ENCODE data around the gene PFKFB4.

DNA sequence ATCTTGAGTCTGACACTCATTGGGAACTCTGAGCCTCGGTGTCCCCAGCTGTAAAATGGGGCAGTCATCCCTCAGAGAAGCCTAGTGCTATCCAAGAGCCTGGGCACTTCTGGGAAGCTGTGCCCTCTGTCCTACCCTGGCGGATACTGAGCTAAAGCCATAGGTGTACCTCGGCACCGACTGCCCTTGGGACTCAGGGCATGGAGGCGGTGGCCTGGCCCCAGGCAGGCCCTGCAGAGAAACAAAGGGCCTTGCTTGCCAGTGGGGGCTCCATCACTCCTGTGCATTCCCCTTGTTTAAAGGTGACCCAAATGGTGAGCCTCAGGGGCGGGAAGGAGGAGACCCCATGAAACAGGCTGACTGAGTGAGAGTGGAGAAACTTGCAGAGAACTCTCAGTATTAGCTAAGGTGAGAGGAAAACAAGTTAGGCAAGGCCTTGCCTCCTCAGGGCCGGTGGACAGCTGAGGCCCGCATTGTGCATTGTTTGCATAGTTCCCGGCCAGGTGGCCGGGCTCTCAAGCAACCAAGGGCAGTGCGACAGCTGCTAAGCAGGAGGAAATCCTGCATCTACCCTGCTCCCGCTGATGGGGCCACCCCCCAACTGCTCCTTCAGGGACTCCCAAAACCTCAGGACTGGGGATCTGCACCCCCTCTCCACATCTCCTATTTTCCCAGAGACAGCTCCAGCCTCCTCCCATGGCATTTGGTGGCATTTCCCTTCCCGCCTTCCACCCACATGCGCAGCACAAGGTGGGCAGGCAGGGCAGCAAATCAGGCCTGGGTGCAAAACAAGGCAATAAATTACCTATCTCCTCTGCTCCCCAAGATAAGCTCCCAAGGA lies 4.3 kb downstream of the PFKFB4 start:
- TF ChIP-seq, protein P1, sequence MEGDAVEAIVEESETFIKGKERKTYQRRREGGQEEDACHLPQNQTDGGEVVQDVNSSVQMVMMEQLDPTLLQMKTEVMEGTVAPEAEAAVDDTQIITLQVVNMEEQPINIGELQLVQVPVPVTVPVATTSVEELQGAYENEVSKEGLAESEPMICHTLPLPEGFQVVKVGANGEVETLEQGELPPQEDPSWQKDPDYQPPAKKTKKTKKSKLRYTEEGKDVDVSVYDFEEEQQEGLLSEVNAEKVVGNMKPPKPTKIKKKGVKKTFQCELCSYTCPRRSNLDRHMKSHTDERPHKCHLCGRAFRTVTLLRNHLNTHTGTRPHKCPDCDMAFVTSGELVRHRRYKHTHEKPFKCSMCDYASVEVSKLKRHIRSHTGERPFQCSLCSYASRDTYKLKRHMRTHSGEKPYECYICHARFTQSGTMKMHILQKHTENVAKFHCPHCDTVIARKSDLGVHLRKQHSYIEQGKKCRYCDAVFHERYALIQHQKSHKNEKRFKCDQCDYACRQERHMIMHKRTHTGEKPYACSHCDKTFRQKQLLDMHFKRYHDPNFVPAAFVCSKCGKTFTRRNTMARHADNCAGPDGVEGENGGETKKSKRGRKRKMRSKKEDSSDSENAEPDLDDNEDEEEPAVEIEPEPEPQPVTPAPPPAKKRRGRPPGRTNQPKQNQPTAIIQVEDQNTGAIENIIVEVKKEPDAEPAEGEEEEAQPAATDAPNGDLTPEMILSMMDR (IDR thresholded peaks at IDR 0.05): no peak
- TF ChIP-seq EZH2 (IDR thresholded peaks at IDR 0.05; ENCODE audit: borderline replicate concordance, insufficient read depth, low read depth, low read length, poor library complexity, severe bottlenecking): no peak

Data from B cell (primary cell).